Mesangial cell (primary cell): ENCODE results near the gene CCT7. TPM values are rescaled to one million over a fixed set of nuclear protein-coding genes. Genes with fewer than 3 reads are reported as not detected.

Source experiments
- total RNA-seq: library from RNA; depleted of rRNA; stranded (reverse); fragments of >200 nt; gene quantifications from 2 replicates; pipeline ENCODE4 v1.2.3, GENCODE V29; 2015

The CCT7 gene
- total RNA-seq: 220 and 395 TPM in 2 replicates

DNA sequence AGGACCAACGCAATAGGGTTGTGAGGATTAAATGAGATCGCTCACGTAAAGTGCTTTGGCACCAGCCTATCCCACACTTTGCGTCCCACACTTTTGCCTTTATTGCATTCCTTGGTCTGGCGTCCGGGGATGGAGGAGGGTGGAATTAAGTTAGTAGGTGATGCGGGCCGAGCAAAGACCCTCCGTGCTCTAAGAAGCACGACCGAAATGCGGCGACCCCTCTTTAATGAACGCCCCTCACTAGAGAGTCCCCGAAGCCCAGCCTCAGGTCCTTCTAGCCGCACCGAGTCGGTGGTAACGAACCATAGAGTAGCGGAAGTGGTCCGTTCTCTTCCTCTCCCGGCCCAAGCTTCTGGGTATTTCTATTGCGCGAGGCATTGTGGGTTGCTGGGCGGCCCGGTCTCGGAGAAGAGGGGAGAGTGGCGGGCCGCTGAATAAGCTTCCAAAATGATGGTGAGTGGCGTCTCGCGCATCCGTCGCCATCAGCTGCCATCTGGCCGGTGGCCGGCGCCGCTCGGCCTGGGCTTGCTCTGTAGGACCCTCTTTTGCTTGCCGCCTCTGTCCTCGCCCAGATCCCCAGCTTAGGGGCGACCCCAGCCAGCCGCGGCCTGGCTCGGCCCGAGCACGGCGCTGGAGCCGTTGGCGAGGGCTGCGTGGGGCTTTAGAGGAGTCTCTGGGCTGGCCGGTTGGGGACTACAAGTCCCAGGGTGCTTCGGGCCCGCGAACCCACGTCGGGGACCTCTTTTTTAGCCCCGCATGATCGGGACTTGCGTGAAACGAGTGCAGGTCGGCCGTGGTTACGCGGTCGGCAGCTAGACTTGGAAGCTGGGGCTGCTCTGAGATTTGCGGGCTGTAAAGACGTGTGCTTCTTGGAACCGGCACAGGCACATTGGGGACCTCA lies at the start of gene CCT7:
TSS of gene CCT7 (plus strand) at position 377 of the 901 bp plus-strand sequence. CDS start at position 448, 71 bp downstream.

GRCh38 chr2:73202156-73203054 lies 31.7 kb upstream of the CCT7 start, which contains the start of gene NOTO:
Gene NOTO, plus strand, starts transcription at chr2:73202574. Its CDS starts 93 bp downstream, at chr2:73202667.

GRCh38 chr2:73214120-73215035 lies 19.7 kb upstream of the CCT7 start, which contains the start of gene SMYD5:
Gene SMYD5, plus strand, starts transcription at chr2:73214245. Its CDS starts 22 bp downstream, at chr2:73214267.

GRCh38 chr2:73233154-73233931 lies 765 bp upstream of the CCT7 start, which contains the start of gene PRADC1:
Gene PRADC1, minus strand, starts transcription at chr2:73233239. Its CDS starts 79 bp downstream, at chr2:73233160.

DNA sequence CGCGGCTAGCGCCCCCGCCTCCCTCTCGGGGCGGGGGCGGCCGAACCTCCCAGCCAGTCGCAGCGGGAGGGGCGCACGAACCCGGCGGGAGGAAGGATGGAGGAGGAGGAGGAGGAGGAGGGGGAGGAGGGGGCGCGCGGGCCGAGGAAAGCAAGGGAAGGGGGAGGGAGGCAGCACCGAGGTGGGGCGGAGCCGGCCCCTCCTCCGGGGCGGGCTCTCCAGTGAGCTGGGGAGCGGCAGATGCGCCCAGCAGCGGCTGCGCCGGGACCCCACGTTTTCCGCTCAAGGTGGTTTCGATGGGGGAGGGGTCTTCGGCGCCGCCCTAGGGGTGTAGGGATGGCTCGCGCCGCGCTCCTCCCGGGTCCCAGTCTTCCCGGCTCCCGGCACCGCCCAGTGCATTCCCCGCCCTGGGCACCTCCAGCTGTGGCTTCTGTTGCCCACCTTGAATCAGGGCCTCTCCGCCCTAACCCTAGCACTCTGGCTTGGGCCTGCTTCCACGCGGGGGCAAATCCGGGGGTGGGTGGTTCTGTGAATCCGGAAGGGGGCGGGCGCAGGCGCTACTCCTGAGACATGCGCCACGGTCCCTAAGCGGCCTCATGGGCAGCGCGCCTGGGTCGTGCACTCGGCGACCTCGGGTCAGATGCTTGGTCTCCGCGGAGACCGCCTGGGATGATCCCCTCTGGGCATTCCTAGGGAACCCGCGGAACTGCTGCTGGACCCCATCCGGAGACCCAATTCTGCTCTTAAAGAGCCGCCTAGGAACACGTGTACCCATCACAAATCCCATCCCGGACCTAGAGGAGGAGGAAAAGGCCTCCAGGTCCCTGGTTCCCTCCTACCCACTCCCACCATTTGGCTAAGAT lies 50.4 kb downstream of the CCT7 start, which contains the start of gene FBXO41:
TSS of gene FBXO41 (minus strand) at position 183 of the 863 bp plus-strand sequence. CDS start 14,848 bp downstream, outside the sequence.

GRCh38 chr2:73293534-73294171 lies 59.5 kb downstream of the CCT7 start, which contains the start of gene EGR4:
Gene EGR4, minus strand, starts transcription at chr2:73293548. Its CDS starts 231 bp downstream, at chr2:73293317.

Other genes starting within 250 kb of the CCT7 start
- gene SFXN5, start 162.6 kb upstream of the CCT7 start, total RNA-seq: 7.0 and 10.3 TPM in 2 replicates
- 29.0 and 39.8 TPM in 2 replicates for gene RAB11FIP5, start 121.4 kb upstream of the CCT7 start, total RNA-seq
- gene NOTO, start 31.7 kb upstream of the CCT7 start, total RNA-seq: not detected in 2 replicates
- 21.2 TPM in 2 replicates for gene SMYD5, start 20.1 kb upstream of the CCT7 start, total RNA-seq
- 7.4 and 23.0 TPM in 2 replicates for gene PRADC1, start 1.1 kb upstream of the CCT7 start, total RNA-seq
- 2.4 and 3.8 TPM in 2 replicates for gene FBXO41, start 50.2 kb downstream of the CCT7 start, total RNA-seq
- gene EGR4, start 59.2 kb downstream of the CCT7 start, total RNA-seq: not detected in 2 replicates
- 12.2 and 16.0 TPM in 2 replicates for gene ALMS1, start 151.5 kb downstream of the CCT7 start, total RNA-seq